HepG2 (cell line): ENCODE measurements around the gene CDK2AP2. TPM values are rescaled to one million over a fixed set of nuclear protein-coding genes. Genes with fewer than 3 reads are reported as not detected.

ENCODE experiments used
- ARID5B ChIP-seq: IDR thresholded peaks from 2 replicates; pipeline ENCODE4 v1.4.0; 2020; ENCODE audit warnings: mild to moderate bottlenecking, missing genetic modification reagents
- CENPX ChIP-seq: sonication (generic); formaldehyde crosslinking; IDR thresholded peaks from 2 replicates; pipeline ENCODE4 v1.9.0; 2021; ENCODE audit warnings: mild to moderate bottlenecking, missing genetic modification reagents, moderate library complexity
- FOXJ3 ChIP-seq: sonication (generic); formaldehyde crosslinking; IDR thresholded peaks from 2 replicates; pipeline ENCODE4 v1.4.0; 2020; ENCODE audit warnings: missing genetic modification reagents, mild to moderate bottlenecking, borderline replicate concordance
- HNRNPL ChIP-seq: fragments of 200-400 bp; formaldehyde crosslinking; IDR thresholded peaks from 2 replicates; pipeline ENCODE4 v1.6.1; 2017; ENCODE audit warnings: mild to moderate bottlenecking, low read depth, low read length
- LCORL ChIP-seq, 2 experiments: fragments of 450-650 bp in 1 of 2; sonication (generic) in 1 of 2; formaldehyde crosslinking in 1 of 2; IDR thresholded peaks; 2 replicates each; pipeline versions ENCODE4 v1.5.0 to v1.6.1; 2017 to 2020; ENCODE audit warnings: antibody characterized with exemption in 1 of 2, missing genetic modification reagents in 1 of 2
- LRRFIP1 ChIP-seq: sonication (generic); formaldehyde crosslinking; conservative IDR thresholded peaks from 2 replicates; pipeline ENCODE4 v1.4.0; 2020; ENCODE audit warnings: missing genetic modification reagents
- MLX ChIP-seq: IDR thresholded peaks from 2 replicates; pipeline ENCODE4 v1.6.1; 2016
- NCOA1 ChIP-seq: sonication (generic); formaldehyde crosslinking; IDR thresholded peaks from 2 replicates; pipeline ENCODE4 v1.9.0; 2021; ENCODE audit warnings: missing genetic modification reagents
- NFATC3 ChIP-seq: sonication (generic); formaldehyde crosslinking; IDR thresholded peaks from 2 replicates; pipeline ENCODE4 v1.5.1; 2020; ENCODE audit warnings: mild to moderate bottlenecking, missing genetic modification reagents
- RNF219 ChIP-seq: sonication (generic); formaldehyde crosslinking; IDR thresholded peaks from 2 replicates; pipeline ENCODE4 v1.5.0; 2020; ENCODE audit warnings: mild to moderate bottlenecking, missing genetic modification reagents
- SNRNP70 ChIP-seq: fragments of 200-400 bp; formaldehyde crosslinking; IDR thresholded peaks from 2 replicates; pipeline ENCODE4 v1.6.1; 2017; ENCODE audit warnings: mild to moderate bottlenecking, low read depth, low read length, moderate library complexity
- SRSF4 ChIP-seq: fragments of 200-400 bp; formaldehyde crosslinking; IDR thresholded peaks from one replicate; pipeline ENCODE4 v1.6.1; 2018; ENCODE audit warnings: mild to moderate bottlenecking, low read depth, low read length, moderate library complexity; ENCODE audit not compliant: poor library complexity, severe bottlenecking
- THAP8 ChIP-seq: sonication (generic); formaldehyde crosslinking; IDR thresholded peaks from 2 replicates; pipeline ENCODE4 v1.5.1; 2020; ENCODE audit warnings: missing genetic modification reagents, mild to moderate bottlenecking, borderline replicate concordance
- THAP9 ChIP-seq: sonication (generic); formaldehyde crosslinking; IDR thresholded peaks from 2 replicates; pipeline ENCODE4; 2020; ENCODE audit warnings: missing genetic modification reagents, mild to moderate bottlenecking, borderline replicate concordance
- ZNF3 ChIP-seq: IDR thresholded peaks from 2 replicates; pipeline ENCODE4 v1.7.0; 2017; ENCODE audit warnings: inconsistent platforms
- polyA plus RNA-seq, 8 experiments: library from polyadenylated mRNA; depleted of rRNA in 3 of 8; stranded (reverse) in 7 of 8; unstranded in 1 of 8; fragments of >200 nt; fragmentation: Illumina TruSeq in 4 of 8; extraction: Trizol in 4 of 8; gene quantifications; 2 replicates each; pipeline versions ENCODE4 v1.2.1 to v1.2.3, GENCODE V29; 2011 to 2016; ENCODE audit warnings: low read depth in 4 of 8, missing spikeins in 1 of 8, mixed read lengths in 1 of 8; ENCODE audit not compliant: insufficient read depth in 1 of 8
- total RNA-seq, 5 experiments: library from RNA; depleted of rRNA; stranded (reverse); fragments of >200 nt; fragmentation: Illumina TruSeq; extraction: Trizol; gene quantifications; 2 replicates each; pipeline ENCODE4 v1.2.3, GENCODE V29; 2016; ENCODE audit warnings: low read depth in 1 of 5

The CDK2AP2 gene
- total and polyA plus RNA-seq, 2 of the 13 experiments (the other 11 are each of a cell fraction or from before 2014, with no cell fraction given): 15.0 to 23.2 TPM

- TF ChIP-seq MLX (CRISPR knock-in tag) (no peak), ARID5B (CRISPR knock-in tag) (no peak), RNF219 (CRISPR knock-in tag) (no peak), CENPX (no peak), LCORL (IDR thresholded peaks at IDR 0.05) (no peak), LCORL (CRISPR knock-in tag; IDR thresholded peaks at IDR 0.05) (peak; percentile 79), LRRFIP1 (CRISPR knock-in tag) (no peak), THAP9 (CRISPR knock-in tag) (peak; percentile 63; the same call in 1 of the 2 replicates), SNRNP70 (no peak), NCOA1 (CRISPR knock-in tag) (no peak), THAP8 (no peak), FOXJ3 (CRISPR knock-in tag) (no peak), SRSF4 (no peak), NFATC3 (0 out of 2 replicates have a peak, but pooled peaks have one; percentile 80), ZNF3 (CRISPR knock-in tag) (no peak), HNRNPL (peak; percentile 98)
Measured at GRCh38 chr11:67505605-67506396, 2.2 kb downstream of the CDK2AP2 start (continued).
